WI38 (cell line): ENCODE measurements around the gene CDK5RAP3.
"Not testable (repeated sequence)": the region's sequence is repeated elsewhere in the genome, so short reads cannot be mapped to it uniquely, and the experiment has no call there.

Source experiments
- H3K4me3 ChIP-seq: 2 replicates; pipeline ENCODE4 v1.5.1; 2011; ENCODE audit warnings: low read depth, mild to moderate bottlenecking, control low read depth, low read length
- TF ChIP-seq, protein P1 (sequence below): IDR thresholded peaks from 2 replicates; pipeline ENCODE4 v1.5.1; 2012; ENCODE audit warnings: low read depth, mild to moderate bottlenecking, control low read depth, low read length

Gene CDK5RAP3

DNA sequence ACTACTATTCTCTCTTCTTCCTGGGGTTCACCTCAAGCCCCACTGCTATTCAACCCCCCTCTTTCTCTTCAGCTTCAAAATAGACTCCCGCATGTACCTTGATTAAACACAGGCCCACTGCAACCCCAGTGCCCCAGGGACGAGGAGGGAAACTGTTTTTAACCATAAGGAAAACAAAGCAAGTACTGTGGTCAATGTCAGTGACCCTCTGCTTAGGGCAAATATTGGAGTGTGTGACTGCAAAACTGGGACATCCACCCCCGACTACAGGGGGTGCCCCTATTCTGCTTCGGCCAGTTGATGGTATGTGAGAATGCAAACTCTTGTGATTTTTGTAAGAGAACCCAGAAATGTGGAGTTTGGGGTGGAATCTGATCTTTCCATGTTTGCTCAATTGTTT is 39.1 kb upstream of the CDK5RAP3 start:
- TF ChIP-seq, protein P1, sequence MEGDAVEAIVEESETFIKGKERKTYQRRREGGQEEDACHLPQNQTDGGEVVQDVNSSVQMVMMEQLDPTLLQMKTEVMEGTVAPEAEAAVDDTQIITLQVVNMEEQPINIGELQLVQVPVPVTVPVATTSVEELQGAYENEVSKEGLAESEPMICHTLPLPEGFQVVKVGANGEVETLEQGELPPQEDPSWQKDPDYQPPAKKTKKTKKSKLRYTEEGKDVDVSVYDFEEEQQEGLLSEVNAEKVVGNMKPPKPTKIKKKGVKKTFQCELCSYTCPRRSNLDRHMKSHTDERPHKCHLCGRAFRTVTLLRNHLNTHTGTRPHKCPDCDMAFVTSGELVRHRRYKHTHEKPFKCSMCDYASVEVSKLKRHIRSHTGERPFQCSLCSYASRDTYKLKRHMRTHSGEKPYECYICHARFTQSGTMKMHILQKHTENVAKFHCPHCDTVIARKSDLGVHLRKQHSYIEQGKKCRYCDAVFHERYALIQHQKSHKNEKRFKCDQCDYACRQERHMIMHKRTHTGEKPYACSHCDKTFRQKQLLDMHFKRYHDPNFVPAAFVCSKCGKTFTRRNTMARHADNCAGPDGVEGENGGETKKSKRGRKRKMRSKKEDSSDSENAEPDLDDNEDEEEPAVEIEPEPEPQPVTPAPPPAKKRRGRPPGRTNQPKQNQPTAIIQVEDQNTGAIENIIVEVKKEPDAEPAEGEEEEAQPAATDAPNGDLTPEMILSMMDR, result no peak
- H3K4me3 ChIP-seq, result no peak overlapping the region

DNA sequence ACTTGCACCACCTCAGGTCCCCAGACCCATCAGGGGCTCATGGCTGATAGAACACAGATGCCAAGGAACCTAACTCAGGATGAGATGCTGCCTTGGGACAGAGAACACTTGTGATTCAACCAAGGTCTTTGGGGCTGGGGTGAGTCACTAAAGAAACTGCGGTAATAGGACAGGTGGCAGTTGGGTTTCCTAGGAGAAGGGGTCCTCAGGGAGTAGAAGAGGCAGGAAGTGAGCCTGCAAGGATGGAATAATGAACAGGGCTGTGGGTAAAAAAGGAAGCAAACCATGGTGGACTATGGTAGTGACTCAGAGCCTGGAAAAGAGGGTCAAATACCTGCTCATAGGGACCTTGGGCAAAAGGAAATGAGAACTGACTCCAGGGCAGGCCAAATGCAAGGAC is 36.1 kb upstream of the CDK5RAP3 start:
- no peak overlapping the region for H3K4me3 ChIP-seq
- TF ChIP-seq, protein P1, result no peak

DNA sequence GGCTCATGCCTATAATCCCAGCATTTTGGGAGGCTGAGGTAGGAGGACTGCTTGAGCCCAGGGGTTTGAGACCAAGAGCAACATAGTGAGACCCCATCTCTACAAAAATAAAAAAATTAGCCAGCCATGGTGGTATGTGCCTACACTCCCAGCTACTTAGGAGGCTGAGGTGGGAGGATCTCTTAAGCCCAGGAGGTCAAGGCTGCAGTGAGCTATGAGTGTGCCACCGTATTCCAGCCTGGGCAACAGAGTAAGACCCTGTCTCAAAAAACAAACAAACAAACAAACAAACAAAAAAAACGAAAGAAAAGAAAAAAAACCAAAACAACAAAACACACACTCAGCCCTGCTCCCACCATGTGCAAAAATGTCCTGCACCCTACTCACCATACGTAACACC is 35.4 kb upstream of the CDK5RAP3 start:
- not testable (repeated sequence) for H3K4me3 ChIP-seq

DNA sequence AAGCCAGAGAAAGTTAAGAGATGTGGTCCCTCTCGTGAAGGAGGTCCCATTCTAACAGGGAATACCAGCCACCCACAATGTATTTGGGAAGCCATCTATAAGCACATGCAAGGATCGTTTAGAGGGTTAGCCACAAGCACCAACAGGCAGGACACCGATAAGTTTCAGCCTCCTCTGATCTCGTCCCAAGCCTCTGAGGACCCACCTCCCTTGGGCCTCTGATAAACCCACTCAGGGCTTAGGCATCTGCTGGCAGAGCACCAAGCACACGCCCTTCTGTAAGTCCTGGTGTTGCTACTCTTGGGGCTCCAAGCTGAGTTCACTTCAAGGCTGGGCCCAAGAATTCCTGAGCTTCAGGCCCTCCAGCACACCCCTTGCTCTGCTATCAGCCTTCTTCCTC is 35.0 kb upstream of the CDK5RAP3 start:
- H3K4me3 ChIP-seq, result no peak overlapping the region
- TF ChIP-seq, protein P1, result no peak

DNA sequence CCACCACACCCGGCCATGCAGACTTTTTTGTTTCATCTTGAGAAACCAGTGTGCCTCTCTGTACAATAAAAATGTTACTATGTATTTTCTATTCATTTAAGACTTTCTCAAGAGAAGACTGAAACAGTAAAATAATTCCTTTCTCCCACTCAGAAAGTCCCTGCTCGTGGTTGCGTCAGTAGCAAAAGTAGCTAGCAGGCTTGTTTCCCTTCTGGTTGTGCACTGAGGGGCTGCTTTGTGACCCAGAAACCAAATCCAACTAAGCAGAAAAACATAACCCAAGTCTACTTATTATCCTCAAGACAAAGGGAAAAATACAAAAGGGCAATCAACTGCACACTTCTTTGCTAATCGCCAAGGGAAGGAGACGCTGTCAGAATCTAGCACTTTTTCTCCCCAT is 33.0 kb upstream of the CDK5RAP3 start:
- TF ChIP-seq, protein P1, result no peak
- no peak overlapping the region for H3K4me3 ChIP-seq

DNA sequence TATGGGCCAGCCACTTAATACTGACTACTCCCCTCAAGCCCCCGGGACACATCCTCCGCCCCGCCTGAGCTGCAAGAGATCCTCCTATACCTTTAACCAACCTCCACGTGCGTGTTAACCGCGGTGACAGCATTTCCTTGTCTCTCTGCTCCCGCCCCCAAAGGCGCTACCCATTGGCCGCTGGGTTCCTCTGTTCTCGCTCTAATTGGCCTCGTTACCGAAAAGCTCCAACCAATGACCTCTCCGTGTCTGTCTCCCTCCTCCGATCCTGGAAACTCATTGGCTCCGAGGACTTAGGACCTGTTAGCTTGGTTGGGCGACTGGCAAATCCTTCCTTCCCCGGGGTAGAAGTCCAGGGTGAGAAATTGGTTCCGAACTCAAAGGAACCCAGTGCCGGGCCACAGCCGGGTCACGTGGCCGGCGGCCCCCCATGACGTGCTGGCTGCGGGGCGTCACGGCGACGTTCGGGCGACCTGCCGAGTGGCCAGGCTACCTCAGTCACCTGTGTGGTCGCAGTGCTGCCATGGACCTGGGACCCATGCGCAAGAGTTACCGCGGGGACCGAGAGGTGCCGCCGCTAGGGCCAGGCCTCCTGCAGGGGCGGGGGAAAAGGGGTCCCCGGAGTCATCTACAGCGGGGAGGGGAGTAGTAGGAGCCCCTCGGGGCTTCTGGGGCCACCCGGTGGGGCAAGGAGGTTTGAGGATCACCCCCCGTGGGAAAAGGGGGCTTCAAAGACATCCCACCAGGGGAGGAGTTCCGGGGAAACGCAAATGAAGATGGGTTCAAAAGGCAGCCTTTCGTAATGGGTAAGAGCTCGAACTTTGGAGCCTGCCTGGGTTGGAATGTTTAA is 29.4 kb upstream of the CDK5RAP3 start, which contains the start of gene PNPO:
Gene PNPO, plus strand, starts transcription at position 326 of the 850 bp plus-strand sequence. Its CDS starts 105 bp downstream, at position 431.
- TF ChIP-seq, protein P1, result no peak

DNA sequence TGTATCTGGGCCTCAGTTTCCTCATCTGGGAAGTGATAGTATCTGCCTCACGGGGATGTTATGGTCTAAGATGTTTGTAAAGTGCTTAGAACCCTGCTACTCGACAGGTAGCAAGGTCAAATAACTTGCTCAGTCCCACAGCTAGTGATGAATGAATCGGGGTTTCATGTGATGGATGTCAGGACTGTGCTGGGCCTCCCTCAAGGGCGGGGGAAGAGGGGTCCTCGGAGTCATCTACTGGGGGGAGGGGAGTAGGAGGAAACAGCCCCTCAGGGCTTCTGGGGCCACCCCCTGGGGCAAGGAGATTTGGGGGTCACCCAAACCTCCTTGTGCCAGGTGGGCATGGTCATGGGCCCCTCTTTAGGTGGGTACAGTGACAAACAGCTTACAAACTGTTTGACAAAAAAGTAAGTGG is 28.8 kb upstream of the CDK5RAP3 start:
- peak overlapping the region; percentile 65 for H3K4me3 ChIP-seq
- TF ChIP-seq, protein P1, result no peak

More for the DNA sequence above, 29.4 kb upstream of the CDK5RAP3 start, which contains the start of gene PNPO:
- peak within 1 kb of the TSS; percentile 65 for H3K4me3 ChIP-seq
